GM19238 (cell line): ENCODE measurements around the gene ETV6.

Source experiments
- DNase-seq: peaks from one replicate; pipeline ENCODE4 v3.0.0; 2011; ENCODE audit warnings: low spot score; ENCODE audit not compliant: insufficient read length

The ETV6 gene

DNA sequence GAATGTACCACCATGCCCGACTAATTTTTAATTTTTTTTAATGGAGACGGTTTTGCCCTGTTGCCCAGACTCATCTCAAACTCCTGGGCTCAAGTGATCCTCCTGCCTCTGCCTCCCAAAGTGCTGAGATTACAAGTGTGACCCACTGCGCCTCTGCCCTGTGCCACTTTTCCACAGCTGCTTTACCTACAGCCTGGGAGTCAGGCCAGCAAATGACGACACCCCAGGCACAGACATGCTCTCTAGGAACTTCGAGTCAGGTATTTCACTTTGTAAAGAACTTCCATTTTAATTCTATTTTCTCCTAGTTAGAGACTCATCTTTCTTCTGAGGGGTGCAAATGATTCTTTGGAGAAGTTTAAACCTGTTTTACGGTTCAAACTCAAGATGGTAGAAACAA, 89.0 kb downstream of the ETV6 start:
- no peak for DNase-seq

DNA sequence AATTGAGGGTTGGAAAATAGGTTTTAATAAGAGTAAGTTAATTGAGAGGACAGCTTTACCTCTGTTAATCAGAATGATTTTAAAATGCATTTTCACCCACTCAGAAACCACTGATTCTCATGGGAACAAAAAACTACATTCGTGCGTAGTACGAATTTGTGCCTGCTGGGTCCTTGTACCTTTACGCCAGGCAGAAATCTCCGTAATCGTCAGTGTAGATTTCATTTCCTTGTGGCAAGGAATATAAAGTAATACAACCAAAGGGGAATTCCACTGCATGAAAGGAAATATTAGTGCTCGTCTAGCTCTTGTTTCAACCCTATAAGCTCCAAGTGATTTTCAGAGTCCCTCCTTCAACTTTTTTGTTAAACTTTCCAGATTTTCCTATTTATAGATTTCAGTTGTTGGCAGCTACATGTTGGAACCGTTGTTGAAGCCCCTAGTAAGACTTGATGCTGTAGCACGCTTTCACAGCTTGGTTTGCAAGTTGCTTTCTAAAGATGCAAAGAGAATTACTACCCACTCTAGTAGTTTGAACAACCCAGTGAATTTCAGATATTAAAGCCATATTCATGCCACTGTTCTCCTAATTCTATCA, 90.6 kb downstream of the ETV6 start:
- DNase-seq: no peak

DNA sequence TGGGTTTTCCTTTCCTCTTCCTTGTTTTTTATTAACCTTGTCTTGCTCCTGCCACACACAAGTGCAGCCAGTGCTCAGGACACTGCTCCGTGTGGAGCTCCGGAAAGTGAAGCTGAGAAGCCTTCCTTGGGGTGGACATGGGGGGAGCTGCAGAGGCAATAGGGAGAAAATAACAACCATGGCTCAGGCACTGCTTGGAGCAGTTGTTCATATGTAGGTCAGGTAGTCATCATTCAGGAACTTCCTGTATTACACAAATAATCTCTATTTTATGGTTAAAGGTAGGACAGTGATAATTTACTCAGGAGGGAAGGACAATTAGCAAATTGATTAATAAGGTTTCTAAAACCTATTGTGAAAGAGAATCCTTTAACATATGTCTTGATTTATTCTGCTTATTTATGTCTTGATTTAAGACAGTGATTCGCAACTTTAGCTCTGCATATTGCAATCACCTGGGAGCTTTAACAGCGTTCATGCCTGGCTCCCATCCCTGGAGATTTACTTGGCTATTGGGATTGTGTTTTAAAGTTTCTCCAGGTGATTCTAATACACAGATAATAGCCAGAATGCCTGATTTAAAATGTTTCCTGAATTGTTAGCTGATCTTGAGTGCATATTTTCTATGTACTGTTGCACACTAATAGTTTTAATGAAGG, 92.1 kb downstream of the ETV6 start:
- DNase-seq: no peak

DNA sequence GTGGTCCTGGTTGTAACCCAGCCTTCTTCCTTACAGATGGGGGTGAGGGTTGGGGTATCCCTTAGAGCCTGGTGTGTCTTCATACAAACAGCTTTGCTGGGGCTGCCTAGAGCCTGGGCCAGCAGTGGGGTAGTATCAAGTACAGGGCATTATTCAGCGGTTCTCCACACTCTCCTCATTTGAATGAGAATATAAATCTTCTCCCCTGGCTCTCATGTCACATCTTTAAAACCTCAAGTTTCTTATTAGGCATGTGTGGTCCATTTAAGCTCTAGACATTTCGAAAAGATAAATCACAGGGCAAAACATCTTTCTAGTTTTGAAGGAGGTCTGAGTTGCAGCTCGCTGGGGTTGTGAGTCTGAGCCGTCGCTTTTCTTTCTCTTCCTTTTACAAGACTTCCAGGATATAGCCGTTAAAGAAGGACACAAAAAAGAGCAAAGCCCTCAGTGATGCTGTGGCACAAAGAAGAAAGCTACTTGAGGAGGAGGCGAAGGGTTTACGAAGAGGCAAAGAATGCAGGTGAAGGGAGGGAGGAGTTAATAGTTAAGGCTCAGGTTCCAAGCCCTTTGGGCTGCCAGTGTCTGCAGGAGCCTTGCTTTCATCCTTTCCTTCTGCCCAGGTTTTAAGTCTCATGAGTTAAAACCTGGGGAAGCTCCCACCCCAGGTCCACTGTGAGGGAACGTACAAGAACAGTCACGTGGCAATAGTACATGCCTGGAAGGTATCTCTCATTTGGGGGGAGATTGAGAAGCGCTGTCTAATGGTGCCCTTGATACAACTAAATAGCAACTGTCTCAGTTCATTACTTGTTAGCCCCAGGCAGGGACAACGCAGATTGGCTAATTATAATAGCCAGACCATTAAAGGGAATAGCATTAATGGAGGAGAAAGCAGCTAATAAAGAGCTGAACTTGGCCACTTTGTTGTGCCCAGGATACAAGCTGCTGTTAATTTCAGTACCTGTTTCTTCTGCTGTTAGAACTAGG, 94.2 kb downstream of the ETV6 start:
- DNase-seq: no peak

DNA sequence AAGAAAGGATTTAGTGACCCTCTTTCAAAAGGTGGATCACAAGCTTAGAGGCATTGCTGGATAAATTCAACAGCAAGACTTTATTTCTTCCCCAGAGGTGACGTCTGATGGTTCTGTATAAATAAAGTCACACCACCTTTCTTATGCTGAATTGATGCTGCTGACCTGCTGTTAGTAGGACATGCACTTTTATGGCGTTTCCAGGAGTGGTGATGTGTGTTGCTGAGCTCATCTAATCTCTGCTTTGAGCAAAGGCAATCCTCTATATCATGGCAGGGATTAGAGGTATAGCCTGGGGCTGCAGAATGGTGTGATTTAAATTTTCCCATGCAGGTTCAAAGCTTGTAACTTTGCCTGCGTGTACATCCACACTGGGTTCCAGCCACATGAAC, 94.9 kb downstream of the ETV6 start:
- DNase-seq: no peak

DNA sequence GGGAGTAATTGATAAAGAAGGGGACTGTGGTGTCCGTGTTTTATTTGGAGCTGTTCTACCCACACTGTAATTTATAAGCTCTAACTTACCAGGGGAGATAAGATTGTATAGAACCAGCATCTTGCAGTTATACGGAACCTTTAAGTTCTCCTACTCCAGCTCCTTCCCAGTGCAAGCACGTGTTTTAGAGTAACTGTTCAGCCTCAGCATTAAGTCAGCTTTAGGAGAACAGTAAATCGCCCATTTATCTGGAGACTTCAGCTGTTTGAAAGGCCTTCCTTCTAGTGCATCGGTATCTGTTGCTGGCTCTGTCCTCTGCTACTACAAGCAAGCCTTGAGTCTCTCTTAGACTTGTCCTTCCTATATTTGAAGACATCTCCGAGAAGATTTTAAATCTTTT, 95.6 kb downstream of the ETV6 start:
- no peak for DNase-seq

DNA sequence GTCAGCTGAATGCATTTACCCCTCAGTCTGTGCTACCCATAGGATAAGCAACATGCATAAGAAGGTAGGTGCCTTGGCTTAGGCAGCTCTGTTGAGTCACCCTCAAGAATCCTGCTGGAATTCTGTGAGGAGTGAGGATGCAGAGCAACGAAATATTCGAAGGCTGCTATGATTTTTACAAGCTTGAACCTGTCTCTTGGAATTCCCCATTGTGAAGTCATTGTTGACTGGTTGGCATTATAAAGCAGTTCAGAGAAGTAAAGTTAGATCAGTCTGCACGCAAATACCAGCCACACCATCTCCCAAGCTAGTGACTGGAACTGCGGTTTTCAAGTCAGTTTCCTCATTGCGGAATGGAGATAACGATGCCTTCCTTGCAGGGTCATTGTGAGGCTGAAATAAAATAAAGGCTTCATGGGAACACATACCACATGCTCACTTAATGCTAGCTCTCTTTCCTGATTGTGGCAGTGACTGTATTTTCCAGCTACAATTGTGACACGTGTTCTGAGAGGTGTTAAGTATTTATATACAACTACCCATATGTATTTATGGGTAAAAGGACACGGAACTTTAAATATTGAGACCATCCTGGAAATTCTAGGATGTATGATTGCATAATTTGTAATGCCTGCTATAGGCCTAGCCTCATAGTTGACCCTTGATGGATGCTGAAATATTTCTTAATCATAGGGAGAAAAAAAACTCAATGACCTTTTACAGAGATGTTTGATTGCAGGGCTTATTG, 96.7 kb downstream of the ETV6 start:
- DNase-seq: no peak

DNA sequence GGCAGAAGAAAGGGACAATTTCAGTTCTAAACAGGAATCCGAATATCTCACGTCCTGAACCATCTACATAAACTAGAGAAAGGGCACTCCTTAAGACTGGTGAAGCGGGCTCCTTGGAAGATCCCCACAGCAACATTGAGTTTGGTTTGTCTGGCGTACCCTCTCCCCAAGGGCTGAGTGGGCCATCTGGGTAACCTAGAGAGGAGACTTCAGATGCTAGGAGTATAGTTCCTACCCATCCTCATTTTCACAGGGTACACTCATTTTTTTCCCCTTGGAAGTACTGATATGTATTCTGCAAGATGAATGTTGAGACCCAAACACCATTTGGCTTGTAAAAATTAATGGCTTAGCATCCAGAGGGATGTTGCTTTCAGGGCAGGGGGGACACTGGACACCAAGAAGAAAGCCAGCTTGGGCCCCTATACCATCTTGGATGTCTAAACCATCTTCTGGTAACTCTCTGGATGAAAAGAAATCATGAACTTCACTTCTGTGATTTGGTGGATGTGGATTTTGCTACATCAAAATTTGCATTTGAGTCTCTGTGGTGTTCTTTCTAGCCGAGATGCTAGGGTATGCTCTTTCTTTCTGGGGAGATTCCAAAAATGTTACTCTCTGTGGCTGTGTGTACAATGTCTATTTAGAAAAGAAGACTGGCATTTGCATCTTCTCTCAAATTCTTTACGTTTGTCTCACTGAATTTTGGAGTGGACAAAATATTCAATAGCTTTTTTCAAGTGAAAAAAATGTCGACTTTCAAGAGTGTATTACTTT, 97.7 kb downstream of the ETV6 start:
- DNase-seq: no peak

DNA sequence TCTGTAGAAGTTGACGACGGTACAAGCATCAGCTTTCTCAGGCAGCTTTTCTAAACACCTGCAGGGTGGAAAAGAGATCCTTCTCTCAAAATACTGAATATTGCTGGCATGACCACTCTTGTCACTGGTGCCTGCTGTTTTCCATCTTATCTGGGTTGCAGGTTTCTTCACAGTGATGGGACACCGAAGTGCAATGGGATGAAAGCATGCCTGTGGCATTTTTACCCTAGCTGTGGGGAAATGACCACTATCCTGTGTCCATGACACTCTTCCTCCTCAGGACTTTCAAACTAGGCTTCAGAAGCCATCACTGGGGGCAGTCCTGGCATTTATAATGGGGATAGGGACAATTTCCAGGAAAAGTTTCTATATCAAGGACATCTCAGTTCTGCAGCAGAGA, 98.5 kb downstream of the ETV6 start:
- no peak for DNase-seq

DNA sequence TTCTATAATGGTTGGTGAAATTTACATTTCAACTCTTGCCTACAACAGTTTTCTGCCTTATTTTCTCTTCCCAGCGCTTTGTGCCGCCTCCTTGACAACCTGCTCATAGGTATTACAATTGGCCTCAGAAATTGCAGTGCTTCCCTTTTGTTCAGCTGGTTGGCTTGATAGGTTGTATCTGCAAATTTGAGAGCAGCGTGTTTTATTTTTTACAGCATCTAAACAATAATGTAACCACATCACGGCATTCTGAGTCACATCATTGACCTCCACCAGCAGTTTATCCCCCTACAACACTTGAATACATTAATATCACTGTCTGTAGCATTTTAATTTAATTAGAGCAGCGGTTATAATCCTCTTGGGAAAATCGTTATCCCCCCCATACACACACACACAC, 99.4 kb downstream of the ETV6 start:
- no peak for DNase-seq

DNA sequence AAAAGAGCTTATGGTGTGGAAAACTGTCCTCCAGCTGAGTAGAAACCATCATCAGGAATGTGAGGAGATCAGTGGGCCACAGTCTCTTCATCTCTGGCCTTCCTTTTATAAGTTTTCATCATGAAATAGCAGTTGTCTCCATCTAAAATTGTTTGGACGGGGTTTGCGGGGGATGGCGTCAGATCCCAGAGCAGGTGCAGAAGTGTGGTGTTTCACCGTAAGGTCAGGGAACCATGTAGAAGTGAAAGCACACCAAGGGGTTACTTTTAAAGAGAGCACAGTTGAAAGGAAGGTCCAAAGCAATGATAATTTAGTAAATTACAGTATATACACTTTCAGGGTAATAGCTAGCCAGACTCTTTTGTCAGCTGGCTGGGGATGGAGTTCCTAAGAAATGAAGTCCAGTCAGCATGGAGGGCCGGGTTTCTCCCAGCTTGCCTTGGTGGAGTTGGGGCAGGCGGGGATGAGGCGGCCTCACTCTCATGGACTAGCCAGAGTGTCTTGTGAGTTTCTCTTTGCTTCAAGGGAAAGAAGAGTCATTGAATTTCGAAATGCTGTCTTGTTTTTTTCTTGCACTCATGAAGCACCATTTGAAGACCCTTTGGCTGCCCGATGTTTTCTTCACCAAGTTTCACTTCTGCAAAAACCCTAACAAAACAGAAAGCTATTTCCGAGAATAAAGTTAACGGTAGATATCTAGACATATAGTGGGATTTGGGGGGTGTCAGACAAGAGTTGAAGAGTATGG, 100.6 kb downstream of the ETV6 start:
- DNase-seq: no peak

DNA sequence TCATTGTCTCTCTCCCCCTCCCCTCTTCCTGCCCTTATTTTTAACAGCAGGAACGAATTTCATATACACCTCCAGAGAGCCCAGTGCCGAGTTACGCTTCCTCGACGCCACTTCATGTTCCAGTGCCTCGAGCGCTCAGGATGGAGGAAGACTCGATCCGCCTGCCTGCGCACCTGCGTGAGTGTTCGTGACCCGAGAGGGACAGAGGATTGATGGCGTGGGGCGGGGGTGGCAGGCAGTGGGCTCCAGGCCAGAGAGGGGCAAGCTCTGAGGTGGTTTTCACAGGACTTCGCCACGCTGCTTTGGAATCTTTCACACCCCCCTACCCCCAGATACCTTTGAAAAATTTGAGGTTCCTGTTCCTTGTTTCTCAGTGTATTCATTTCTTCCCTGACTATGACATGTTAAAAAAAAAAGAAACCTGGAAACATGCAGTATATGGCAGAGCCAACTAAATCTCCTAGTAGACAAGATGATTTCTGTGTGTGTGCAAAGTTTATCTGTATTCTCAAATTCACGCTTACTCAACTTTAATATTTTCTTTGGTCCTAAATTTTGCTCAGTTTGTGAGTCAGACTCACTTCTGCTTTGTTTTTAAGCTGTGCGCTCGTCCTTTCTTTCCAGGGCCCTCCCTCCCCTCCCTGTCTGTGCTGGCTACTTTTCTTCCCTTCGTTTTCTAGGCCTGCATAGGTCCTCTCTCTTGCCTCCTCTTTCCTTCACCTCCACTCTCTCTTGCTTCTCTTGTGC, 103.1 kb downstream of the ETV6 start:
- DNase-seq: no peak

DNA sequence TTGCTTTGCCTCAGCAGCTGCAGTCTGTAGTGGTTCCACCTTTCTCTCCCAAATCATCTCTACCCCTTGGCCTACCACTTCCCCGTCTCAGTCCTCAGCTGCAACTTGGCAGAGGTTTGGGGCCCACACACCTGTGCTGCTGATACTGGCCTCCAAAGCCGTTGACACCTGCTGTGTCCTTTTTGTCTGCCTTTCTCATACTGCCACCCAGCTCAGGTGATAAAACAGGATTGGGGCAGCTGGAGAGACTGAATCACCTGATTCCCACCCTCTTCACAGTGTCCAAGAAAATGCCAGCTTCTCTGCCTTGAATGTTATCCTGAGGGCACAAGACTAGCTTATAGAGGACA, 103.7 kb downstream of the ETV6 start:
- DNase-seq: no peak

DNA sequence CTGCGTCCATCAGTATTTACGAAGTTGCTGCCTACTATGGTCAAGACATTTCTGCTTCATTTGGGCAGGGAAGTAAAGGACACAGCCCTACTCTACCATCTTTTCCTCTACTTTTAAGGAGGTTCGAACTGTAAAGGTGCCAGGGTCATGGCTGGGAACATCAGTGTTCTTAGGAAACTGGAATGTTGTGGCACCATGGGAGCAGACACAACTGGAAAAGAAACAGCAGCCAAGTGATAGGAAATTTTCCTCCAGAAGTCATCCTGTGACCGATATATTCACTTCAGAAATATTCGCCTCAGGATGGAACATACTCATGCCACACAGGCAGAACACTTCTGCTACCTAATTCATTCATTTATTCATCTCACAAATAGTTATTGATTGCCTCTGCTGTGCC, 104.4 kb downstream of the ETV6 start:
- no peak for DNase-seq

DNA sequence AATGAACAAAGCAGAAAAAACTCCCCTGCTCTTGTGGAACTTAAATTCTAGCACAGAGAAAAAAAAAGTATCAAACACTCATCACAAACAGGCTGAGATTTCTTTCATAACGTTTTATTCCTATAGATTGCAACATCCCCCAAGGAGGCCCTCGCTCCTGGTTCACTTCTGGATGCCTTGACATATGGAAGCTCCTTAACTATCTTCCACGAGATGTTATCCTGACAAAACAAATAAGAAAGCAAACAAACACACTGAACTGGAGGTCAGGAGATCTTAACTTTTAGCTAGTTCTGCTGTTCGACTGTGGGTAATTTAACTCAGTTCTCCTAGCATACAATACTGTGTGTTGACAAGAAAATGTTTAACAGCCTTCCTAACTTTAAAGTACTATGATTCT, 104.8 kb downstream of the ETV6 start:
- no peak for DNase-seq

DNA sequence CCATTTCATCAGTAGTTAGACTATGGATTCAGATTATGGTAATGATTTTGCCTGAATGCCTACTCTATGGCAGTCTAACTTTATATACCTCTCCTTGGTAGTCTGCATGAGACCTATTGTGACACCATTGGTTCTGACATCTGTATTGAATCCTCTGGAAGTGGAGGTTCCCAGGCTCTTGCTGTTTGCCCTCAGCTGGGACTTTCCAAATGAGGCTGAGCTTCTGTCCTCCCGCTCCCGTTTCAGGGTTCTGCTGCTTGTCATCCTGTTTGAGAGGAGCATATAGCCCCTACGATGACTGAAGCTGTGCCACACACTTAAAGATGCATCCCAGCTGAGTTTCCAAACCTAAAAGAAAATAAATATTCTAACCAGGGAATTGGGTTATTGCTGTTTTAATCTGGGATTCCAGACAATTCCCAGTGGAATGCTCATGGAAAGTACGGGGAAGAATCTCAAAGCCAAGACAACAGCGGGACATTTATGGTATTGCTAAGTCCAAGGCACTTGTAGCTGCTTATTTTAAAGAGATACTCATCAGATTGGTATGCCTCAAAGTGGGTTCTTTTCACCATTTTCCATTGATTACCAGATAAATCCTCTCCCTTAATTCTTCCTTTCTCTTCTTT, 105.9 kb downstream of the ETV6 start:
- no peak for DNase-seq

DNA sequence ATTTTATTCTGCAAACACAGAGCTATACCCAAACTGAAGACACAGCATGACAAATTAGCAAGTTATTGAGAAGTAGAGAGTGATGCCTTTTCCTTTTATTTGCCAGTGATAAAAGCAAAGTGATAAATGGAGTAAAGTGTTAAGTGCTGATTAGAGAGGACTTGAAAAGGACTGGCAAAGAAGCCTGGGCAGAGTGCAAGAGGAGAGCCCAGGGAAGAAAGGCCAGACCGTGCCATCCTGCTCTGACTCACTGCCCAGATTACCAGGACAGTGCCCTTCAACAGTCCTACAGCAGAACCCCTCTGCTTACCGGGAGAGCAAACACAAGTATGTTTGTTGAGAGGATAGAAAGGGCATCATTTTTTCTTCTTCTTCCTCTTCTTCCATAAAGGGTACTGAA, 106.5 kb downstream of the ETV6 start:
- DNase-seq: no peak

DNA sequence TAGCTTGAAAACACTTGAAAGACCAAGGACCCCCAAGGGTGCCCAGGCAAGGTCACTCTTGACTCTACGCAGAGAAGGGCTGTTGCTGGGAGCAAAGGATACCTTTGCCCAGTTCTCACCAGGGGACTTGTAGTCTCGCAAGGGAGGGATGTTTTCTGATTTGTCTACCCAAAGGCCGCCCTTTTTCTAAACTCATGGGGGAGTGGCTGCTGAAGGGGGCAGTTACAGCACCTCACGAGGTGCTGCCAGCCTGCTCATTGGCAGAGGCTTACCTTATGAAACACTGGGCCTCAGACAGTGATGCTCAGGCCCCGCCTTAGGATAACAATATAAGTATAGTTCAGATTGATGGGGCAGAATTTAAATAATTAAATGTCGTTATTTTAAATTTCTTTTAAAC, 107.0 kb downstream of the ETV6 start:
- no peak for DNase-seq

DNA sequence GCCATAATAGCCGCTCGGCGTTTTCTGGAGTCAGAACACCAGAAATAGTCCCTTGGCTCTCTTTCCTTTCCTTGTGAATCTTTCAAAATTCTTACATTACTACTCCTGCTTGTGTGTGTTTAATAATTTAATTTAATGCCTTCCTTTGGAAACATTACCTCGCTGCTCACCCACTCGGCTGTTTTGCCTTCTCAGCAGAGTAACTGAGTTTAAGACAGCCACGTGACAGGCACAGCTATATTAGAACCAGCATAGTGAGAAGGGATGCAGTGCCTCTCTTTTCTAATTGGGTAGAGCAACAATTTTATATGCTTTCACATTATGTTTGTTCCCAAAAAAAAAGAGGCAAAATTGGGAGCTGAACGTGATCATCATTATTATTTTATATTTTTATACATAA, 107.6 kb downstream of the ETV6 start:
- DNase-seq: no peak
